SU-DHL-6 (cell line): ENCODE data around the gene MRPS25.

ENCODE experiments used
- CTCF ChIP-seq: fragments of 200-600 bp; sonication (generic); IDR thresholded peaks from one replicate; pipeline ENCODE4 v1.5.1; 2017; ENCODE audit warnings: antibody characterized with exemption, mild to moderate bottlenecking, low read length, moderate library complexity; ENCODE audit not compliant: insufficient read depth, poor library complexity, severe bottlenecking
- EZH2phosphoT487 ChIP-seq: fragments of 200-600 bp; sonication (generic), shearing (Covaris generic); conservative IDR thresholded peaks from 2 replicates; pipeline ENCODE4 v1.6.1; 2018; ENCODE audit warnings: mild to moderate bottlenecking, antibody characterized with exemption, low read length, moderate library complexity, mixed read lengths

GRCh38 chr3:15051531-15051930, 13.6 kb downstream of the MRPS25 start:
- TF ChIP-seq CTCF = peak; percentile 53
- TF ChIP-seq EZH2phosphoT487 = no peak
